NCI-H345 treated with DMSO at 0.1 percent for 48 hours (cell line): ENCODE results near the gene GRAMD2B.
"Not testable (repeated sequence)": the region's sequence is repeated elsewhere in the genome, so short reads cannot be mapped to it uniquely, and the experiment has no call there.

Experiments used
- DNase-seq: peaks from one replicate; lab custom pipeline; 2025; ENCODE audit not compliant: unreplicated experiment; lab: John Stamatoyannopoulos, UW

GRAMD2B gene

GRCh38 chr5:126508962-126509279 is 85.7 kb downstream of the GRAMD2B start:
- DNase-seq = no peak

DNA sequence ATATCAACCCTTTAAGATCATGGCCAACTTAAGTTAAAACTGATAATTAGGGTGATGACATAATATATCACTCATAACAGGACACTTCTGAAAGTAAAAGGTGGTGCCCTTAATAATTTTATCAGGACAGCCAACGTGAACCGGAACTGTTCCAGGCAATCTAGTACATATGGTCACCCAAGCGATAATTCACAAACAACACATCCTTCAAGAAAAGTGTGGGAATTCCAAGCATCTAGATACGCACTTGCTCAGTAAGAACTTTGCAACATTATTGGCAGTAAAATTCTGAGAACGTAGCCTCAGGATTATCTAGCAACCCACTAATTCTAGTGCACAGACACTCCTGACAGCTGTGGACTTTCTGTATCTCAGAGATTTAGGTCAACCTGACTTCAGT is 86.1 kb downstream of the GRAMD2B start:
- no peak for DNase-seq

GRCh38 chr5:126511961-126512360 is 88.8 kb downstream of the GRAMD2B start:
- no peak for DNase-seq

DNA sequence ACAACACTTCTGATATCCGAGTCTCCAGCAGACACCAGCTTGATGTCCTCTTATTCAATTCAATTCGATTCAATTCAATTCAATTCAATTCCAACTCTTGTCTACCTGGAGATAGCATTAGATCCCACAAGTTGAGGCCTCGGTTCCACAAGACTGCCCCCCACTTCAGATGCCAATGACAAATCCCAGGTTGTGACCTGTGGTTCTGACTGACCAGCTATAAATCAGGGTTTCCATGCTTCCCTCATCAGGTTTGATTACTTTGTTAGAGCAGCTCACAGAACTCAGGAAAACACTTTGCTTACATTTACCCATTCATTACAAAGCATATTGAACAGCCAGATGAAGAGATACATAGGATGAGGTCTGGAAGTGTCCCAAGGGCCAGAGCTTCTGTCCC is 89.2 kb downstream of the GRAMD2B start:
- DNase-seq = no peak

DNA sequence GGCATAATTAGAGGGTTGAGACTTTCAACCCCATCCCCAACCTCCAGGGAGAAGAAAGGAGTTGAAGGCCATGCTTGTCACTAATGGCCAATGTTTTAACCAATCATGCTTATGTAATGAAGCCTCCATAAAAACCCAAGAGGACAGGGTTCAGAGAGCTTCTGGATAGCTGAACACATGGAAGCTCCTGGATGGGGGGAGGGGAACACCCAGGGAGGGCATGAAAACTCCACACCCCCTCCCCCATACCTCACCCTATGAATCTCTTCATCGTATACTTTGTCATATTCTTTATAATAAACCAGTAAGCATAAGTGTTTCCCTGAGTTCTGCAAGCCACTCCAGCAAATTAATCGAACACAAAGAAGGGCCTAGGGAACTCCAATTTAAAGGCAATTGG is 90.1 kb downstream of the GRAMD2B start:
- no peak for DNase-seq

DNA sequence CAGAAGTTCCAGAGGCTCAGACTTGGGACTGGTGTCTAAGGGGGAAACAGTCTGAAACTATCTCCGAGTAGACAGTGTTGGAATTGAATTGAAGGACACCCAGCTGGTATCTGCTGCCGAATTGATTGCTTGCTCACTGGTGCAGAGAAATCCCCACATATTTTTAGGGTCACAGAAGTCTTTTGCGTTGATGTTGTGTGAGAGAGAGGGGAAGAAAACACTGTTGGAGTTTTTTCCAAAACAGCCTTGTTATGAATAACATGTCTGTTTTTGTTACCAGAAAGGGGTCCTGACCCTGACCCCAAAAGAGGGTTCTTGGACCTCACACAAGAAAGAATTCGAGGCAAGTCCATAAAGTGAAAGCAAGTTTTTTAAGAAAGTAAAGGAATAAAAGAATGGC is 90.5 kb downstream of the GRAMD2B start:
- DNase-seq = no peak

GRCh38 chr5:126514131-126514557 is 90.9 kb downstream of the GRAMD2B start:
- DNase-seq = no peak

DNA sequence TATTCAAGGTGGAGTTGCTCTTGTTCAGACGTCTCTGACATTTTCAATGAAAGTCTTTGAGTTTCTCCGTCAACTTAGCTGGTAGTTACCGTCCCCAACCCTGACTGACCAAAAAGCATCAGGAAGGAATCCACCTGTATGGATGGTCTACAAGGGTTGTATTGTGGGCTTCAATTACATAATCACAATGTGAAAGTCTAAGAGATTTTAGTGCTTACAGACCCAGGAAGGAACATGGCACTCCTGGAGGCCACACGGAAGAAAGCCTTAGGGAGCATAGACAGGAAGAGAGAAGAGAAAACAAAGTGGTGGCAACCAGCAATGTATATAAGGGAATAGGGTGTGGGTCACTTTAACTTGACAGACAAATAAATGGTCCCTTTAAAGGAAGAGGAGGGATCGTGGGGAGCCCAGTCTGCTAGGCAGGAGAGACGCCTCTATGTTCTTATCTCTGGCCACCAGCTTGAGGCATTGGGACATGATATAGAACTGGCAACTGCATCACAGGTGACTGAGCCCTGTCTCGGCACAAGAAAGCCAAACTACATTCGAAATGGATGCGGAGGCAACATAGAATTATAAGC is 91.4 kb downstream of the GRAMD2B start:
- DNase-seq = no peak

DNA sequence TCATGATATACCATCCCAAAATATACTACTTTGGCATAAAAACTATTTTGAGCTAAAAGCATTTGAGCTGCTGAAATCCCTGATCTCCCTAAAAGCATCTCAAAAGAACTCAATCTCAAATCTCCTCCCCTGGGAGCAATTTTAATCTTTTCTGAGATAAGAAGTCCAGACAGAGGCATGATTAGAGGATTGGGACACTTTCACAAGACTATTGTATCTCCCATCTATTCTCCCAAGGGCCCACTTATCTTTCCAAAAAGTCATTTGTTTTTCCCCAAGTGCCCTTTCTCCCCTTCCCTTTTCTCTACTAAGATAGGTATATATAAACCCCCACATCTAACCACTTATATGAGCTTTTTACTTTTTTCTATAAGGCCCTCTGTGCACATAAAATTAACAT is 92.1 kb downstream of the GRAMD2B start:
- no peak for DNase-seq

GRCh38 chr5:126516133-126516532 is 92.9 kb downstream of the GRAMD2B start:
- peak; percentile 75 for DNase-seq

DNA sequence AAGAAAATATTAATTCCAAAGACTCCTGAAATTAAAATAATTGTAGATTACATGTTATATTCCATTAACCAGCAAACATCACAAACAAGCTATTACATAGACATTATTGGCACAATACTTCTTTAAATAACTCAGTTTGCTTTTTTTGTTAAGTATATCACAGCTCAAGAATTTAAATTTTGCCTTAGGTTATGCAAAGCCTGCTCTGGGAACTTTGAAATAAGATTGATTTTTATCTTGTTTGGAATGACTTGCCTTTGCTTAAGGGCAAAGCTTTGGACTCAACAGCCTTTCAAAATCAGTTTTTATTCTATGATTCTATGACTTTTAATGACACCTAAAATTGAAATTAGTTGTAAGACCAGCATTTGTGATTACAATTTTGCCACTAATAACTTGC is 93.6 kb downstream of the GRAMD2B start:
- DNase-seq = no peak

- DNase-seq = not testable (repeated sequence)
These were observed 96.0 kb downstream of the GRAMD2B start for GRCh38 chr5:126519223-126519622.

GRCh38 chr5:126519637-126520592 is 96.7 kb downstream of the GRAMD2B start:
- peak; percentile 11 for DNase-seq

GRCh38 chr5:126520593-126520953 is 97.4 kb downstream of the GRAMD2B start:
- DNase-seq = no peak

DNA sequence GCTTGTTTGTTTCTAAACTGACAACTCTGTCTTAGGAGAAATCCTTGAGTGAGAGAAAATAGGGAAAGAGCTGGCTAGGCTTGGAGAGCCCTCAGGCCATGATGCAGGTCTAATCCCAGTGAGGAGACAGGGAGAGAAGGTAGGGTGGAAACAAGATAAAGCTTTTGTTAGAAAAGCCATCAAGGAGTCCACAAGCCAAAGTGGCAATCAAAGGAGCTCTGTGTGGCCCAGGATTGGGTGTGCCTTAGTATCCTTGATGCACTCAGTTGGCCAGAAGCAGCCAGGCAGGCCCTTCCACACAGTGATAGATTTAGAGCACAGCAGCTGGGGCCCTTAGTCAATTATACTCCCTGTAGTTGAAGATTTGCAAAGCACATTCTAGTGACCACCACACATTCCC is 97.9 kb downstream of the GRAMD2B start:
- no peak for DNase-seq

GRCh38 chr5:126523818-126524510 is 100.8 kb downstream of the GRAMD2B start:
- DNase-seq = no peak

GRCh38 chr5:126525630-126526245 is 102.5 kb downstream of the GRAMD2B start:
- DNase-seq = no peak

DNA sequence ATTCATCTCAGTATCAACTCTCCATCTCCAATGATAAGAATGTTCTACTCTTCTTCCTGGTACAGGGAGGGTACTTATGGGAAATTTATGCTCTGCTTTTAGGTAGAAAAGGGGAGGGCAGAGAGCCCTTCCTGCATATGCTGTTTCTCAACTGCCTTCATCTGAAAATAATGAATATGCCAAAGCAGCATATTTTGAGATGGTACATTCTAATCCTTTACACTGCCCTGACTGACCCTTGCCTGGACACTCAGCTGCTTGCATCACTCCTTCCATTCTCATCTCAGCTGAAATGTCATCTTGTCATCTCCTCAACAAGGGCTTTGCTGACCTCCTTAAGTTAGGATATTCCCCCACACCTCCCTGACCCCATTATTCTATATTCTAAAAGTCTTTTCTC is 103.3 kb downstream of the GRAMD2B start:
- no peak for DNase-seq

DNA sequence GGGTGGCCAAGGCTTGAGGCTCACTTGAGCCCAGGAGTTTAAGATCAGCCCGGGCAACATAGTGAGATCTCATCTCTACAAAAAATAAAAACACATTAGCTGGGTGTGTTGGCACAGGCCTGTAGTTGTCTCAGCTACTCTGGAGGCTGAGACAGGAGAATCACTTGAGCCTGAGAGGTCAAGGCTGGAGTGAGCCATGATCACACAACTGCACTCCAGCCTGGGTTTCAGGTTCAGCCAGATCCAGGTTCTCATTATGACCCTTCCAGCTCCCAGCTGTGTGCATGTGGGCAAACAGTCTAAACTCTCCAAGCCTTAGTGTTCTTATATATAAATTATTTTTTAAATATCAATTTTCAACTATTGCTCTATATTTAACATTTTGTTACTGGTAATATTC is 103.9 kb downstream of the GRAMD2B start:
- DNase-seq = no peak

GRCh38 chr5:126527892-126528291 is 104.7 kb downstream of the GRAMD2B start:
- no peak for DNase-seq

DNA sequence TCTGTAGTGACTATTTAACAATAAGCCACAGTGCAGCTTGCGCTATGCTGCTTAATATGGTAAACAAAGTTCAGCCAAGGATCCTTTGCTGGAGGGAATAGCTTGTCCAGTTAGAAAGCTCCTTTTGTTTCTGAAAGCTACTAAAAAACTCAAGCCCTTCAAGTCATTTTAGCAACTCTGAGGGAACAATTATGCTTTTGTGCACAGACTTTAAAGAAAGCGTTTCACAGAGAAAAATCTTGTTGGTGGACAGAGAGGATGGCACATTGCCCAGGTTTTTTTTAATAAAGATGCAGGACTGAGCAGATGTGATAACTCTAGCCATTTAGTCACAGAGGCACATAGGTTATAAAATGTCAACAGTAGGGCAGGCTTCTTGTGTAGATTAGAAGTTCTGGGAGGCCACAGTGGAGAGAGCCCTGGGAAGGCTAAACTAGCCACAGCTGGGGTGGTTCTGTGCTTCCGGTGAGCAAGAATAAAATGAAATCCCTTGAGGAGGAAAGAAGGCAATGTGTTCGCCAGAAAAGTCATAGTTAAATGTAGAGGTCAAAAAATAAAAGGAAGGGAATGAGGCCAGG is 108.4 kb downstream of the GRAMD2B start:
- no peak for DNase-seq
